ENCODE measurements around the gene RPS6KA2. TPM values are rescaled to one million over a fixed set of nuclear protein-coding genes. Genes with fewer than 3 reads are reported as not detected.

RPS6KA2 gene
- total RNA-seq, 1 experiment from 2014 or later, result 4.1 TPM

DNA sequence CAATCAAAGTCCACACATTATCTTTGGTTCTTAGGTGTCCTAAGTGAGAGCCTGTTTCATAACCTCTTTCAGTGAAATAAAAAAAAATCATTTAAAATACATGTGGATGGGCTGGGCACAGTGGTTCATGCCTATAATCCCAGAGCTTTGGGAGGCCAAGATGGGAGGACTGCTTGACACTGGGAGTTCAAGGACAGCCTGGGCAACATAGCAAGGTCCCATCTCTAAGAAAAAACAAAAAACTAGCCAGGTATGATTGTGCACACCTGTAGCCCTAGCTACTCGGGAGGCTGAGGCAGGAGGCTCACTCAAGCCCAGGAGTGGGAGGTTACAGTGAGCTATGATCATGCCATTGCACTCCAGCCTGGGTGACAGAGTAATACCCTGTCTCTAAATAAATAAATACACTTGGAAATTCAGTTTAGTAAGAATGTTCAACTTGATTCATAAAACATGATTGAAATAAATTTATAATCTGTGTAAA is 247.9 kb downstream of the RPS6KA2 start:
- no peaks in the 10 kb centered on the region for H3K36me3 ChIP-seq (ENCODE audit: control insufficient read depth, insufficient read depth, low read length)
- DNase-seq (ENCODE audit: low read depth, low spot score) (no peak), ATAC-seq (no peak)
- BruUV-seq (replicated peaks), result no TSS peak
- no peaks in the 10 kb centered on the region for H3K9me3 ChIP-seq (ENCODE audit: control insufficient read depth, insufficient read depth, low read depth, low read length)
- POLR2A ChIA-PET, result no interaction called here
- intact Hi-C loops (cut with micrococcal nuclease; ENCODE audit: unreplicated experiment) (no loop called here), in situ Hi-C loops (cut with HindIII; ENCODE audit: low pct_unique_long_range_greater_than_20kb, low sequenced_read_pairs) (no loop called here)
- H3K4me1 ChIP-seq (ENCODE audit: control insufficient read depth, insufficient read depth, low read length), result no peaks in the 10 kb centered on the region
- H3K27ac ChIP-seq (ENCODE audit: low read length), result no peak overlapping the region
- H3K27me3 ChIP-seq (ENCODE audit: control insufficient read depth, insufficient read depth, low read length), result no peaks in the 10 kb centered on the region; the same call in 1 of the 2 replicates
- TF ChIP-seq, protein P1, sequence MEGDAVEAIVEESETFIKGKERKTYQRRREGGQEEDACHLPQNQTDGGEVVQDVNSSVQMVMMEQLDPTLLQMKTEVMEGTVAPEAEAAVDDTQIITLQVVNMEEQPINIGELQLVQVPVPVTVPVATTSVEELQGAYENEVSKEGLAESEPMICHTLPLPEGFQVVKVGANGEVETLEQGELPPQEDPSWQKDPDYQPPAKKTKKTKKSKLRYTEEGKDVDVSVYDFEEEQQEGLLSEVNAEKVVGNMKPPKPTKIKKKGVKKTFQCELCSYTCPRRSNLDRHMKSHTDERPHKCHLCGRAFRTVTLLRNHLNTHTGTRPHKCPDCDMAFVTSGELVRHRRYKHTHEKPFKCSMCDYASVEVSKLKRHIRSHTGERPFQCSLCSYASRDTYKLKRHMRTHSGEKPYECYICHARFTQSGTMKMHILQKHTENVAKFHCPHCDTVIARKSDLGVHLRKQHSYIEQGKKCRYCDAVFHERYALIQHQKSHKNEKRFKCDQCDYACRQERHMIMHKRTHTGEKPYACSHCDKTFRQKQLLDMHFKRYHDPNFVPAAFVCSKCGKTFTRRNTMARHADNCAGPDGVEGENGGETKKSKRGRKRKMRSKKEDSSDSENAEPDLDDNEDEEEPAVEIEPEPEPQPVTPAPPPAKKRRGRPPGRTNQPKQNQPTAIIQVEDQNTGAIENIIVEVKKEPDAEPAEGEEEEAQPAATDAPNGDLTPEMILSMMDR (IDR thresholded peaks at IDR 0.05), result no peak
- TF ChIP-seq TCF7L2 (IDR thresholded peaks at IDR 0.05; ENCODE audit: low read depth, low read length), result no peak
- TF ChIP-seq SIN3A (IDR thresholded peaks at IDR 0.05; ENCODE audit: borderline replicate concordance, insufficient read depth, low read depth, low read length), result no peak
- TF ChIP-seq, protein P2, sequence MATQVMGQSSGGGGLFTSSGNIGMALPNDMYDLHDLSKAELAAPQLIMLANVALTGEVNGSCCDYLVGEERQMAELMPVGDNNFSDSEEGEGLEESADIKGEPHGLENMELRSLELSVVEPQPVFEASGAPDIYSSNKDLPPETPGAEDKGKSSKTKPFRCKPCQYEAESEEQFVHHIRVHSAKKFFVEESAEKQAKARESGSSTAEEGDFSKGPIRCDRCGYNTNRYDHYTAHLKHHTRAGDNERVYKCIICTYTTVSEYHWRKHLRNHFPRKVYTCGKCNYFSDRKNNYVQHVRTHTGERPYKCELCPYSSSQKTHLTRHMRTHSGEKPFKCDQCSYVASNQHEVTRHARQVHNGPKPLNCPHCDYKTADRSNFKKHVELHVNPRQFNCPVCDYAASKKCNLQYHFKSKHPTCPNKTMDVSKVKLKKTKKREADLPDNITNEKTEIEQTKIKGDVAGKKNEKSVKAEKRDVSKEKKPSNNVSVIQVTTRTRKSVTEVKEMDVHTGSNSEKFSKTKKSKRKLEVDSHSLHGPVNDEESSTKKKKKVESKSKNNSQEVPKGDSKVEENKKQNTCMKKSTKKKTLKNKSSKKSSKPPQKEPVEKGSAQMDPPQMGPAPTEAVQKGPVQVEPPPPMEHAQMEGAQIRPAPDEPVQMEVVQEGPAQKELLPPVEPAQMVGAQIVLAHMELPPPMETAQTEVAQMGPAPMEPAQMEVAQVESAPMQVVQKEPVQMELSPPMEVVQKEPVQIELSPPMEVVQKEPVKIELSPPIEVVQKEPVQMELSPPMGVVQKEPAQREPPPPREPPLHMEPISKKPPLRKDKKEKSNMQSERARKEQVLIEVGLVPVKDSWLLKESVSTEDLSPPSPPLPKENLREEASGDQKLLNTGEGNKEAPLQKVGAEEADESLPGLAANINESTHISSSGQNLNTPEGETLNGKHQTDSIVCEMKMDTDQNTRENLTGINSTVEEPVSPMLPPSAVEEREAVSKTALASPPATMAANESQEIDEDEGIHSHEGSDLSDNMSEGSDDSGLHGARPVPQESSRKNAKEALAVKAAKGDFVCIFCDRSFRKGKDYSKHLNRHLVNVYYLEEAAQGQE (IDR thresholded peaks at IDR 0.05; ENCODE audit: insufficient read depth in 1 of 2, low read depth in 2 of 2, low read length in 1 of 2), result no peak
- no peak for TF ChIP-seq POLR2AphosphoS5 (IDR thresholded peaks at IDR 0.05; ENCODE audit: low read depth, low read length)
- CTCF ChIA-PET, result interaction anchor here (0.6 kb wide), 1 partner anchor 68 kb away, joined by 6 read pairs; no protein-coding TSS in a partner anchor
- no peak overlapping the region for H3K4me3 ChIP-seq (ENCODE audit: low read depth in 2 of 2, low read length in 2 of 2)

DNA sequence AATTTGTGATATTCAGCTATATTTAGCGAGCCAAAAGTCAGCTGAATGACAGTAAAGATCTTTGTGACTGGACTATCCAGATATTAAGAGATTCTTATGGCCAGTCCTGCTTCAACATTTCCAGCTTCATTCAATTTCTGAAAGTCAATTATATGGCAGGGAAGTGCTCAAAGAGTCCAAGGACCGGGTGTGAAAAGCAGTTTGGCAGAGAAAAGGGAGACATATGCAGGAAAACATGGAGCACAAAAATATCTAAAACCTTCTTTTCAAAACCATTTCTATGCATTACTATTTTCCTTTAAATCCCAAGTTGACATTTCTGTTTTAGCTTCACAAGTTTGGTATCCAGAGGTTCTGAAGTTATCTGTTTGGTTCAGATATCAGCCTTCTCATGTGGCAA is 249.3 kb downstream of the RPS6KA2 start:
- TF ChIP-seq SIN3A (IDR thresholded peaks at IDR 0.05; ENCODE audit: borderline replicate concordance, insufficient read depth, low read depth, low read length) (no peak), TCF7L2 (IDR thresholded peaks at IDR 0.05; ENCODE audit: low read depth, low read length) (no peak), POLR2AphosphoS5 (IDR thresholded peaks at IDR 0.05; ENCODE audit: low read depth, low read length) (no peak)
- TF ChIP-seq, protein P2 (IDR thresholded peaks at IDR 0.05; ENCODE audit: insufficient read depth in 1 of 2, low read depth in 2 of 2, low read length in 1 of 2), result no peak
- TF ChIP-seq, protein P1 (IDR thresholded peaks at IDR 0.05), result no peak
- BruUV-seq (replicated peaks), result no TSS peak
- intact Hi-C loops (cut with micrococcal nuclease; ENCODE audit: unreplicated experiment), result no loop called here

More for the DNA sequence above, 249.3 kb downstream of the RPS6KA2 start:
- ATAC-seq (no peak), DNase-seq (ENCODE audit: low read depth, low spot score) (no peak)
- no peaks in the 10 kb centered on the region; the same call in 1 of the 2 replicates for H3K27me3 ChIP-seq (ENCODE audit: control insufficient read depth, insufficient read depth, low read length)
- no peaks in the 10 kb centered on the region for H3K9me3 ChIP-seq (ENCODE audit: control insufficient read depth, insufficient read depth, low read depth, low read length)
- no peaks in the 10 kb centered on the region for H3K4me1 ChIP-seq (ENCODE audit: control insufficient read depth, insufficient read depth, low read length)
- in situ Hi-C loops (cut with HindIII; ENCODE audit: low pct_unique_long_range_greater_than_20kb, low sequenced_read_pairs), result no loop called here
- no peak overlapping the region for H3K4me3 ChIP-seq (ENCODE audit: low read depth in 2 of 2, low read length in 2 of 2)
- ChIA-PET CTCF (no interaction called here), POLR2A (no interaction called here)
- no peaks in the 10 kb centered on the region for H3K36me3 ChIP-seq (ENCODE audit: control insufficient read depth, insufficient read depth, low read length)
- no peak overlapping the region for H3K27ac ChIP-seq (ENCODE audit: low read length)

All from Panc1 (cell line).